Lower leg skin (tissue), 3 donors: ENCODE results near the gene USP31.

Experiments used
- CTCF ChIP-seq, 3 donors: fragments of 450-650 bp; IDR thresholded peaks; one replicate each; pipeline ENCODE4 v1.5.1; 2016; ENCODE audit warnings: antibody characterized with exemption in 3 of 3, mild to moderate bottlenecking in 3 of 3, moderate library complexity in 2 of 3
- POLR2A ChIP-seq, 2 donors: fragments of 450-650 bp; IDR thresholded peaks; one replicate each; pipeline ENCODE4 v1.6.1; 2016 to 2017; ENCODE audit warnings: antibody characterized with exemption in 2 of 2, mild to moderate bottlenecking in 1 of 2, moderate library complexity in 1 of 2

DNA sequence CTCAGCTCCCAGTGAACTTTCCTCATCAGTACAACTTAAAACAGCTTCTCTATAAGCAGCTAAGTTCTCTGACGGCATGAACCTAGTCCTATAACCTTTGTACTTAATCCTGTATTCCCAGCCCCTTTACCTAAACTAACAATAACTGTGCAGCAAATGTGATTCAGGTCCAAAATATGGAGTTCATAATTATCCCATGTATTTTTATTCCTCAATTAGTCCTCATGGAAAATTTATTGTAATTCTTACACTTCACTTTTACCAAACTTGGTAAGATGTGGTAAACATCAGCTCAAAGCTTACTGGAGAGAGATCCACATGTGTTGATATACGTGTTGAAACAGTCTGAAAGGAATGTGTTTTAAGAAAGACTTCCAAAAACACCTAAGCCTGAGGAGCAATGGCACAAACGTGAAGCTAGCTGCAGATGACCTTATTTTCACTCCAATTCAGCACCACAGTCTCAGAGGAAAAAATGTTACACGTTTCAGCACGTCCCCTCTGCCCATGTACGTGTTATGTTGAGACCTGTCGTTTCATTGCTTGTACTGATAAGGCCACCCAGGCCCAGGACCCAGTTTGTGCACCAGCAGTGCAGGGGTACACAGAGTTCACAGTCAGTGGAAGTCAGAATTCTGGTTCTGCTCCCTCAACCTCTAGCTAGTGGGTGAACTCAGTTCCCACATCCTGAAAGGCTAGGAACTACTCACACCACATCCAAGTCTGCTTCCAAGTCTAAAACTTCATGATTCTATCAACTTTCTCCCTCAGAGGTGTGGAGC lies 7.1 kb downstream of the USP31 start:
- TF ChIP-seq POLR2A (IDR thresholded peaks at IDR 0.05) (no peak), CTCF (IDR thresholded peaks at IDR 0.05) (no peak)
